ENCODE data around the gene IGSF21.

Gene IGSF21

DNA sequence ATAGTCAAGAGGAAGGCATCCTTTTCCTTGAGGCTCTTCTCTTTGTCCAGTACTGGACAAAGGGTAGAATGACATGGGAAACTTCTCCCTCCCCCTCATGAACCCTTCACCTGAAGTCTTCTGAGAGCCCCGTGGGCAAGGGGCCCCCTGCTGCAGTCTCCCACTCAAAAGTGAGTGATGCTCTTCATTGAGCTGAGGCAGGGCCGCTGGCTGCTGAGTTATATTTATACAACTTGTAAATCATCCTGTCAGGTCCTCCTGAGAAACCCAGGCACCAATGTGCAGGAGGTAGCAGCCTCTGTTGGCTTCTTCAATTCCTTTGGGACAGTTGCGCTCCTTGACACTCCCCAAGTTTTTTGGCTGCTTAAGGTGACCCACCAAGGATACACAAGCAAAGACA, 150.2 kb downstream of the IGSF21 start:
- DNase-seq (ENCODE audit: low read depth, low spot score): no peak

- DNase-seq (ENCODE audit: low read depth, low spot score): no peak
Measured at GRCh38 chr1:18261891-18262290, 154.3 kb downstream of the IGSF21 start.

DNA sequence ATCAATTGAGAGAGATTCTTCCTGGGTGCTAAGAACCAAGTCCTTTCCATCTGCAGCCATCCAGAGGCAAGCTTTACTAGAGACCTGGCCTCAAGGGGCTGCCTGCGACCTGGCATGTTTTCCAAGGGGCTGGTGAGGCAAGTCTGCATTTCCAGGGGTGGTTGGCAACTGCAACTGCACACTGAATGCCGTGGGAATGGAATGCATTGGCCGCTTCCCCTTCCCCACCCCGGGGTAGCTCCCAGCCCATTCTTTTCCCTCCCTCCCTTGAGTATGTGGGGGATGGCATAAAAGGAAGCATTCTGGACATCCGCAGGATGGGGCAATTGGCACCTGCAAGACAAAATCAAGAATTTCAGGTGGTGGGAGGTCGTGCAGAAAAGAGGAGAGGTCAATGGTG, 155.1 kb downstream of the IGSF21 start:
- DNase-seq (ENCODE audit: low read depth, low spot score): no peak

DNA sequence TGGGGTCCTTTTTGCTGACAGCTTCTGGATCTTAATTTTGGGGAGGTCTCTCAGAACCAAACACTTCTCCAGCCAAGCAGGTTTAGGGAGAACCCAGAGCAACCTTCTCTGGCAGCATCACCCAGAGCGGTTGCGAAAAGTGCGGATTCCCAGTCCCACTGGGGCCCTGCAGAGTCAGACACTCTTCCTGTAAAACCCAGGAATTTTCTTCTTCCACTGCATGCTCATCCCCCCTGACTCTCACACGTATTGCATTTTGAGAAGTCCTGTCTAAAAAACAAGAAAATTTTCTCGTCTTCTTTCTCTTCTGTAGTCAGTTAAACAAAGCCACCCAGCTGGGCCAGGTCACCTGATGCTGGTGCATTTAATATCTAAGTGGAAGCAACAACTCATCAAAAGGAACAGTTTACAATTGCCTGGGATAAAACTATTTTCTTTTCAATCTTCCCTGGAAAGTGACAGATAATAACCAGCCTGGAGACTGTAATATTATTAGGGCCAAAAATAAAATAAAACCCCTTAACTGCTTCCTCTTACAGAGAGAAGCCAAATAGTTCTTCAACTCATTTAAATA, 156.0 kb downstream of the IGSF21 start:
- no peak for DNase-seq (ENCODE audit: low read depth, low spot score)

DNA sequence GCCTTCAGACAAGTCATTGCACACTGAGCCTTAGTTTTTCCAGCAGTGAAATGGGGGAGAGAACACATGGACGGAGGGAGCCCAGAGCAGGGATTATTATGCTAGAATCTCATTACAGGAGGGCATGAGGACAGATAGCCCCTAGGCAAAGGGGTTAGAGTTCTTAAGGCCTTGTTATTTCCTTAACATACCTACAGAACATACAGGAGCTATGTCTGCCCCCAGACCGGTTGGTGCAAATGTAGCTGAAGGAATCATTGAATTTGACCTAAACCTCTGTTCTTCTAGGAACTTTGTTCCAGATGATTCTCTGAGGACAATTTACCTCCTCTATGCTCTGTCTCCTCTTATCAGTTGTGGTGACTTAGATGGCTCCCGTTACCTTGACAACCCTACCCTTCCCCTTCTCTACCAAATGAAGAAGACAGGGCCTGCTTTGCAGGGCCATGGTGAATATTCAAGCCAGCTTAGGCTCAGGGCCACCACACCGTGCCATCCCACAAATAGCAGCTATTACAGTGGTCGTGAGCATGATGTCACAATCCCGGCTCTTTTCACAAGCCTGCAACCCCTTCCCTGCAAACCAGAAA, 156.9 kb downstream of the IGSF21 start:
- DNase-seq (ENCODE audit: low read depth, low spot score): no peak

GRCh38 chr1:18265641-18266040, 158.0 kb downstream of the IGSF21 start:
- DNase-seq (ENCODE audit: low read depth, low spot score): no peak

DNA sequence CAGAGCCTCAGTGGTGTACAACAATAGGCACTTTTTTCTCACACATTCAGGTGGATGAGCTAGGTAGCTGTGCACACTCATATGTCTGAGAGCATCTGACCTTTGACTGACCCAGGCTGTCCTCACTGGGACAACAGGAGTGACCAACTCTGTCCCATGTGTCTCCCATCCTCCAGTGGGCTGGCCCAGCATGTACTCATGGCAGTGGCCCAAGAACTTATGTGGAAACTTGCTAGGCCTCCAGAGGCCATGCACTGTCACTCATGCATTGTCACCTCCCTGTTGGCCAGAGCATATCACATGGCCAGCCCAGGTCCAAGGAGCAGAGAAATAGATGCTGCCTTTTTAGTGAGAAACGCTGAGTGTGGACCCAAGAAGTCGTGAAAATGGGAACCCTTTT, 158.8 kb downstream of the IGSF21 start:
- DNase-seq (ENCODE audit: low read depth, low spot score): no peak

DNA sequence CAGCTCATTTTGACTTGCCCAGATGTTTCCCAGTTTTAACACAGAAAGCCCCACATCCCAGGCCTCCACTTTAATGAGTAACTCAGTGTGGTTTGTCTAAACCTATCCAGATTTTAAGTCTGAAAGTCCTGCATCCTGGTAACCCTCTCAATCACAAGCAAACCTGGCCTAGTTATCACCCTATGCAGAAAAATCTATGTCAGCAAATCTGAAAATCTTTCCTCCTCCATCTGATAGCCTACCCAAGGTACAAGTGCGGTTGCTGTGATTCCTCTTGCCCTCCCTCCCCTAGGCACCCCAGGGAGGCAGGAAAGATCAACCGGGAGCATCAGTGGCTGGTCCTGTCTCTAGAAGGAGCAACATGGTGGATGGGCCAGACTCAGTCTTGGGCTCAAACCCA, 163.7 kb downstream of the IGSF21 start:
- DNase-seq (ENCODE audit: low read depth, low spot score): no peak

DNA sequence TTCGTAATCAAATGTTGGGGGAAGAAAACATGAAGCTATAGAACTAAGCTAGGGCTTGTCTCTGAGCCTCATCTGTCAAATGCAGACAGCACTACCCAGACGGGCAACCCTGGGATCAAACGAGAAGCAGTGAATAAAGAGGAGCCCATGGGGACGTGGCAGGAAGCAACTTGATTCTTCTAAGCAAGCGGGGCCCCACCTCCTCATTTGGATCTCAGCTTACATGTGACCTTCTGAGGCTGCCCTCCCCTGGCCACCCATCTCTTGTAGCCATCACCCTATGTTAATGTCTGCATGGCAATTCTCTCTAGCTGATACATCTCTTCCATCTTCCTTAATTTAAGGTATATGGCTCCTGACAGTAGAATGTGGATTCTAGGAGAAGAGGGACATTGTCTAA, 171.3 kb downstream of the IGSF21 start:
- DNase-seq (ENCODE audit: low read depth, low spot score): no peak

DNA sequence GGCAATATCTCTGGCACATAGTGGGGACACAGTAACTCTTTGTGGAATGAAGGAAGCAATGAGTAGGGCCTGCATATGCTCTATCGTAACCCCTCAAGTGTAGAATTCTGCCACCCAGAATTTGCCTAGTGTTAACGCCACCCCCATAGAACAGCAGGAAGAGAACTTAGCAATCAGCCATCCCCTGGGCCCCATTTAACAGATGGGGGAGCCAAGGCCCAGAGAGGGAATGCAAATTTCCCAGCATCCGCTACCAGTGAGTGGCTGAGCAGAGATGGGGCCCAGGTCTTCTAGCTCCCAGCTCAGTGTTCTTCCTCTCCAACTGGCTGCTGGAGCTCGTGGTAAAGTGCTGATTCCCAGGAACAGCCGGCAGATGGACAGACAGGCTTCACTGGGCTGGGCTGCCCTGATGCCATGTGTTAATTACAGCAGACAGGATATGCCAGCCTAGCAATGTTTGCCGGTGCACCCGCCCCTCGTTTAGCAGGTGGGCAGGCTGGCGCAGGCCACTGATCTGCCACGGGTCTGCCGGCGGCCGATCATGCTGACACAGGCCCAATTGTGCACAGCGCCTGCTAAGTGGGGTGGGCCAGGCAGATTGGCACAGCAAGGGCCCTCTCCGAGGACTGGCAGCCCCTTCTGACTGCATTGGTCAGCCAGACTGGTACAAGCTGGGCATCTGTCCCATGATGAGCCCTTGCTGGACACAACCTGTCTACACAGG, 171.9 kb downstream of the IGSF21 start:
- no peak for DNase-seq (ENCODE audit: low read depth, low spot score)

GRCh38 chr1:18280956-18281355, 173.4 kb downstream of the IGSF21 start:
- no peak for DNase-seq (ENCODE audit: low read depth, low spot score)

DNA sequence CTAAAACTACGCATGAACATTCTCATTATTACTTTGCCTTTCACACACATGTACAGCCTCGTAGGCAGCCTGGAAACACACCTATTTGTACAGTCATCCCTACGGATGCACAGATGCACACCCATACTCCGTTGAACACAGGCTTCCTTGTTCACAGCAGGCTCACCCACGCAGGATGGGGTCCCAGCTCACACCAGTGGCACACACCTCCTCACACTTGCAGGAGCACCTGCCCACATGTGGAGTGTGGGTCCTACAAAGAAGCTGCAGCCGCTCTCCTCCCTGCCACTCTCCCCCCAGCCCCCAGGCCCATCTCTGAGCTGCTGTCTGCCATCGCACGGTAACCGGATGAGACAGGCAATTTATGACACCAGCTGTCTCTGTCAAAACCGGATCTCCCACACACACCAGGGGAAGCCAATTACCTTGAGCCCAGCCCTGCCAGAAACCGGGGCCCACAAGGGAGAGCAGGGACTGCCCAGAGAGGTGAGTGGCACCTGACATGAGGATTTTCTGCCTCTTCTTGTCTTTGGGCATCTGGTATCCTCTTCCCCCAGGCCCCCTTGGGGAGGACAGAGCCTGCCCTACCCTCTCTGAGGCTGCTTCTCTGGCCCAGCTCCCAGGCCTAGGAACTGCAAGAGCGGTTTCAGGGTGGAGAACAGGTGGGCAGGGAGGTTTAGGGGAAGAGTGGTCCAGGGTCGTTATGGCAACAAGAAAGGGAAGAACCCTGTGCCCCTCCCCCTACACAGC, 175.4 kb downstream of the IGSF21 start:
- no peak for DNase-seq (ENCODE audit: low read depth, low spot score)

GRCh38 chr1:18283601-18284385, 176.2 kb downstream of the IGSF21 start:
- DNase-seq (ENCODE audit: low read depth, low spot score): no peak

DNA sequence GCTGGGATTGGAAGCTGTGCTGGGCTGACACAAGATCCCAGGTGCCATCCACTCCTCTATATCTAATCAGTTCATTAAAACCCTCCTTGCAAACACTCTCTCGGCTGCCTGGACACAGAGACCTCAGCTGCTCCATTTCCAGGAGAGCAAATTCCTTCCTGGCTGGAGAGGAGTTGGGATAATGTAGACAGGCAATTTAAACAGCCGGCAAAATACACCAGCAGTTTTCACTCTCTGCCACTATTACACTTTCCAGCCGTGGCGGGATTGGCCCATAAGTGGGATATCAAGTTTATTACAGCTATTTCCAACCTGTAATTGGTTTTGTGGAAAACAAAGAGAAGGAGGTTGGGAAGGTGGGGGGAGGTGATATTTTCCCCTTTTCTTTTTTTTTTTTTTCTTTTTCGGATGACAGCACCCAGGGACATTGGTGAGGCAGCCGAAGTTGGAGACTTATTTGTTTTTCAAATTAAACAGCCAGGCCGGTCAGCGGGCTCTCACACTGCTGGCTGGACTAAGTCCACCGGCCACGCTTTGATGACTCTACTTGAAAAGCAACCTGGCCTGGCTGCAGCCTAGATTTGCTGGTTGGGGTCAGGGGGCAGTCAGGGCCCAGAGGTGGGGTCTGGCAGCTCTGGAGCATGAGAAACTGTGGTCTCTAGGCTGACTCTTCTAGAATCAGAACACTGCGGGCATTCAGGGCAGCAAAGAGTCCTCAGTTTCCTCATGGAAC, 177.4 kb downstream of the IGSF21 start:
- DNase-seq (ENCODE audit: low read depth, low spot score): no peak

GRCh38 chr1:18285538-18285924, 177.9 kb downstream of the IGSF21 start:
- DNase-seq (ENCODE audit: low read depth, low spot score): no peak

DNA sequence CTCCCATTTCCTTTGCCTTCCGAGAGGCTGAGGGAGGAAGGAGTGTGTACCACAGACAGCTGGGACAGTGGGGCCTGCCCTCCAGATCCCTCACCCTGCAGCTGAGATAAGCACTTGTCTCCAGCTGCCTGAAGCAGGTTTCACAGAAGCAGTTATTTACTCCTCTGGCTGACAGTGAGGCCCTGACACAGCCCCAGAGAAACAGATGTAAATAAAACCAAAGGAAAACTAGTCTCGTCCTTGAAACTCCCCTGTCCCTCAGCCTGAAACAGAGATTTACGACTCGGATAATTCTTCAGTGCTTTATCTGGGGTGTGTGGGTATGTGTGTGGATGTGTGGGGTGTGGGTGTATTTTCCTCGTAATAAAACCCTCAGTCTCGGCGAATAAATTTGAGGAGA, 181.1 kb downstream of the IGSF21 start:
- no peak for DNase-seq (ENCODE audit: low read depth, low spot score)

GRCh38 chr1:18289597-18289996, 182.0 kb downstream of the IGSF21 start:
- DNase-seq (ENCODE audit: low read depth, low spot score): no peak

DNA sequence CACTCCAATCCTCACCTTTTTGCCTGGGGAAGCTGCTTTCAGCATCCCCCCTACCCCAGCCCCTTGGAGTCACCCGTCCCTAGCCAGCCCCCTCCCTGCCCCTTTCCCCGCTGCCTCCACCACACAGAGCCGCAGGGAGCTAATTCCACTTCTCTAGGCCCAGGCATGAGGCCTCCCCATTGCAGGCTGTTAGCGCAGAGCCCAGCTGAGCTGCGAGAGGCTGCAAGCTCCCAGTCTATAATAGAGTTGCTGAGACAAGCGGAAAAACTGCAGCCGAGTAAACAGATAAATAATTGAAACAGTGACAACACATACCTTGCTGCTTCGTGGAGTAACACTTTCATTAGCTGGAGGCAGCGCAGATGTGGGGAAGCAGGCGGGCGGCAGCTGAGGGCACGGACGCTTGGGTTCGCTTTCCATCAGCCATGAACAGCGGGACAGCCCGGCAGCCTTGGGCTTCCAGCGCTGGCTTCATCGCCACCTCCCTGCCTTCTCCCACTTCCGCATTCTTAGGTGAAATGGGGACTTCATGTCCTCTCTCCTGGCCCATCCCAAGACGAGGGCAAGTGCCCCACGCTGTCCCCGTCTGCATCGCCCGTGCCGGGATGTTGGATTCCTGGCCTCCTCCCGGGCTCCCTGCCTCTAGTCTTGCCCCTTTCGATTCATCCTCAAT, 183.3 kb downstream of the IGSF21 start:
- no peak for DNase-seq (ENCODE audit: low read depth, low spot score)

DNA sequence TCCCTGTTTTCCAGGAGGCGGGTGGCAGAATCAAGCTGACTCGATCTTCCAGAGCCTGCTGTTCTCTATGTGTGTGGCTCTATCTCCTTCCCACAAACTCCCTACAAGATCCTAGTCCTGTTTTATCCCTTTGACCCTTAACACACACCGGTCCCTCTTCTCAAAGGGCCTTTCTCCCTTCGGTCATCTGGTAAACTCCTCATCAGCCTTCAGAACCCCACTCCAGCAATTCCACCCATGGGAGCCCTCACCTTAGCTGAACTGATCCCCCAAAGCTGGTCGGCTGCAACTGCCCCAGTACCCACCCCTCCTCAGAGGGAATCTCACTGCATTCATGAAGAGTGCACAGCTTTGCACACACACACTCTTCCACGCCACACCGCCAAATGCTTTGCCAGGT, 184.9 kb downstream of the IGSF21 start:
- no peak for DNase-seq (ENCODE audit: low read depth, low spot score)

DNA sequence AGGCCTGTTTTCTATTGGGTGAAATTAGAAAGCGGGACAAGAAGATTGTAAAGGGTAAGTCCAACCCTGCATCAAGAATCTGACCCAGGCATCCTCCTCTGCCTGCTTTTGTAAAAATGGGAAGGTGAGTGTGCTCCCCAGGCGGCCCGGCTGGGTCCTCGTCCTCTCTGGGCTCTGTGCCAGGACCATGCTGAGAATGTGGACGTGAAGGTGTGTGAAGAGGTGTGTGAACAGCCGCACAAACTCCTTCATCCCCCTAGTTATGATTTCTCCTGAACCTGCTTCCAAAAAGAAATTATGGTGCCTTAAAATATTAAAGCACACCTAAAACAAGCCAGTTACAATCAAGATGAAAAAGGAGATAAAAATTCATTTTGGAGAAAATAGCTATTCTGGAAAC, 185.7 kb downstream of the IGSF21 start:
- DNase-seq (ENCODE audit: low read depth, low spot score): no peak
